Chondrocyte (in vitro differentiated cells): ENCODE measurements around the gene ADSL. TPM values are rescaled to one million over a fixed set of nuclear protein-coding genes. Genes with fewer than 3 reads are reported as not detected.

Source experiments
- DNase-seq: peaks from one replicate; pipeline ENCODE4 v3.0.0; 2021; ENCODE audit warnings: mixed read lengths, low spot score
- H3K27ac Mint-ChIP-seq: one replicate; pipeline ENCODE4 v1.8.0; 2021; ENCODE audit warnings: mild to moderate bottlenecking, moderate library complexity, mixed read lengths; ENCODE audit not compliant: unreplicated experiment
- H3K27me3 Mint-ChIP-seq: 2 replicates; pipeline ENCODE4 v1.8.0; 2021; ENCODE audit warnings: low read depth, mixed read lengths
- H3K36me3 Mint-ChIP-seq: 2 replicates; pipeline ENCODE4 v1.8.0; 2021; ENCODE audit warnings: low read depth, mixed read lengths
- H3K4me1 Mint-ChIP-seq: 2 replicates; pipeline ENCODE4 v1.8.0; 2021; ENCODE audit warnings: low read depth, mild to moderate bottlenecking, mixed read lengths
- H3K4me3 Mint-ChIP-seq: one replicate; pipeline ENCODE4 v1.8.0; 2021; ENCODE audit warnings: mild to moderate bottlenecking, moderate library complexity, mixed read lengths; ENCODE audit not compliant: unreplicated experiment
- H3K9me3 Mint-ChIP-seq: 2 replicates; pipeline ENCODE4 v1.8.0; 2021; ENCODE audit warnings: low read depth, mixed read lengths
- long read RNA-seq: library from polyadenylated mRNA; stranded (forward); transcript quantifications from one replicate; pipeline ENCODE4 v2.0.0, GENCODE V29; 2021
- total RNA-seq: library from RNA; stranded (reverse); gene quantifications from 3 replicates; pipeline ENCODE4 v1.2.1, GENCODE V29; 2021
- TF ChIP-seq, protein P1 (sequence below): fragments of 200-600 bp; sonication (generic); IDR thresholded peaks from 2 replicates; pipeline ENCODE4 v1.5.0; 2021; ENCODE audit warnings: antibody characterized with exemption, mild to moderate bottlenecking, moderate library complexity

The ADSL gene
- 56.3 to 62.2 TPM (median 58.1 TPM) in 3 replicates for total RNA-seq
- long read RNA-seq, full-length matches to known transcripts = 89 of 98 reads
- long read RNA-seq, partial matches to known transcripts = 0 of 98 reads
- long read RNA-seq, other reads (novel, unspliced or antisense) = 9 of 98 reads

DNA sequence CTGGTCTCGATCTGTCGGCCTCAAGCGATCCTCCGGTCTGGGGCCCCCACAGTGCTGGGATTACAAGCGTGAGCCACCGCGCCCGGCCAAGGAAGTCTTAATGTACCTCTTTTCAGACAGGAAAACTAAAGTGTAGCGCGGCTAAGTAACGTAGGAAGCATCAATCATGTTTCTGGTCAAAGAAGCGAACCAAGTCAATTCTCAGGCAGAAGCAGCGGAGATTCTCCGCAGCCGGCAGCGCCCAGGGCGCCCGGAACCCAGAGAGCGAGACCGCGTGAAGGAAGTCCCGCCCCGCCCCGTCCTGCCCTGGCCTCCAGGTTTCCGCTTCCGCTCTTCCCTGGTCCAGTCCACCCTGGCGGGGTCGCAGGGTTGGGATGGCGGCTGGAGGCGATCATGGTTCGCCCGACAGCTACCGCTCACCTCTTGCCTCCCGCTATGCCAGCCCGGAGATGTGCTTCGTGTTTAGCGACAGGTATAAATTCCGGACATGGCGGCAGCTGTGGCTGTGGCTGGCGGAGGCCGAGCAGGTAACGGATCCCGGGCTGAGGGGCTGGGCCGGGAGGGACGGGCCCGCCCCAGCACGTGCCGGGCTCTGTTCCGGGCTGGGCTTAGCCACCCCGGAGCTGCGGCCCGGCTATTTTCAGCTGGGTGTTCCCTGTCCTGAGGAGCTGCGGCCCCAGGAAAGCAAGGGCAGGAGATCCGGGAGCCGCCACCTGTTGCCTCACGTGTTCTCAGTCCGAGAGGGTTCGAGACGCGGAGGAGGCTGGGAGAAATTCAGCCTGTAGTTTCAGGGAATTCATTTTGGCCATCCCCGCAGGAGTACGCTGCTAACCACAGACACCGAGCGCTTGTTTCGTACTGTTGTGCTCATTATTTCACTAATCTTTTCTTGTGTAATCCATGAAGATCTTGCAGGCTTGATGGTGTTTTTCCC lies at the start of gene ADSL:
TSS of gene ADSL (plus strand) at position 316 of the 934 bp plus-strand sequence. CDS start at position 375, 59 bp downstream.
- Mint-ChIP-seq H3K4me1 (peaks cover 18% of the 10 kb centered on the region), H3K9me3 (no peaks in the 10 kb centered on the region), H3K27me3 (no peaks in the 10 kb centered on the region), H3K4me3 (peak within 1 kb of the TSS; percentile 93), H3K27ac (peak within 1 kb of the TSS; percentile 93), H3K36me3 (peaks cover 5% of the 10 kb centered on the region)
- TF ChIP-seq, protein P1, sequence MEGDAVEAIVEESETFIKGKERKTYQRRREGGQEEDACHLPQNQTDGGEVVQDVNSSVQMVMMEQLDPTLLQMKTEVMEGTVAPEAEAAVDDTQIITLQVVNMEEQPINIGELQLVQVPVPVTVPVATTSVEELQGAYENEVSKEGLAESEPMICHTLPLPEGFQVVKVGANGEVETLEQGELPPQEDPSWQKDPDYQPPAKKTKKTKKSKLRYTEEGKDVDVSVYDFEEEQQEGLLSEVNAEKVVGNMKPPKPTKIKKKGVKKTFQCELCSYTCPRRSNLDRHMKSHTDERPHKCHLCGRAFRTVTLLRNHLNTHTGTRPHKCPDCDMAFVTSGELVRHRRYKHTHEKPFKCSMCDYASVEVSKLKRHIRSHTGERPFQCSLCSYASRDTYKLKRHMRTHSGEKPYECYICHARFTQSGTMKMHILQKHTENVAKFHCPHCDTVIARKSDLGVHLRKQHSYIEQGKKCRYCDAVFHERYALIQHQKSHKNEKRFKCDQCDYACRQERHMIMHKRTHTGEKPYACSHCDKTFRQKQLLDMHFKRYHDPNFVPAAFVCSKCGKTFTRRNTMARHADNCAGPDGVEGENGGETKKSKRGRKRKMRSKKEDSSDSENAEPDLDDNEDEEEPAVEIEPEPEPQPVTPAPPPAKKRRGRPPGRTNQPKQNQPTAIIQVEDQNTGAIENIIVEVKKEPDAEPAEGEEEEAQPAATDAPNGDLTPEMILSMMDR = peak; percentile 36
- DNase-seq = peak; percentile 95

DNA sequence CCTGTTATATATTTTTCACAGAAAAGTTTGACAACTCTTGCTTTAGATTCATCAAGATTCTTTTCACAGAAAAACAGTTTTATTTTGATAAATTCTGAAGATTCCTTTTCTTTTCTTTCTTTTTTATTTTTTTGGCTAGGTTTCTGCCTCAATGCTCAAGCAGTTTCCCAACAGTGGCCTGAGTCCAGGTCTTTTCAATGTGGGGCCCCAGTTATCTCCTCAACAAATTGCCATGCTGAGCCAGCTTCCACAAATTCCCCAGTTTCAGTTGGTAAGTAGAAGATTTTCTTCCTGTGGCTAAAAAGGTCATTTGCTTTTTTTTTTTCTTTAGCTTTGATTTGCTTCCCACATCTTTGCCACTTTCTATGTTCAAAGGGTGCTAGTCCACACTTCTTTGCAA lies 46.0 kb upstream of the ADSL start:
- peaks cover 15% of the 10 kb centered on the region for H3K36me3 Mint-ChIP-seq

DNA sequence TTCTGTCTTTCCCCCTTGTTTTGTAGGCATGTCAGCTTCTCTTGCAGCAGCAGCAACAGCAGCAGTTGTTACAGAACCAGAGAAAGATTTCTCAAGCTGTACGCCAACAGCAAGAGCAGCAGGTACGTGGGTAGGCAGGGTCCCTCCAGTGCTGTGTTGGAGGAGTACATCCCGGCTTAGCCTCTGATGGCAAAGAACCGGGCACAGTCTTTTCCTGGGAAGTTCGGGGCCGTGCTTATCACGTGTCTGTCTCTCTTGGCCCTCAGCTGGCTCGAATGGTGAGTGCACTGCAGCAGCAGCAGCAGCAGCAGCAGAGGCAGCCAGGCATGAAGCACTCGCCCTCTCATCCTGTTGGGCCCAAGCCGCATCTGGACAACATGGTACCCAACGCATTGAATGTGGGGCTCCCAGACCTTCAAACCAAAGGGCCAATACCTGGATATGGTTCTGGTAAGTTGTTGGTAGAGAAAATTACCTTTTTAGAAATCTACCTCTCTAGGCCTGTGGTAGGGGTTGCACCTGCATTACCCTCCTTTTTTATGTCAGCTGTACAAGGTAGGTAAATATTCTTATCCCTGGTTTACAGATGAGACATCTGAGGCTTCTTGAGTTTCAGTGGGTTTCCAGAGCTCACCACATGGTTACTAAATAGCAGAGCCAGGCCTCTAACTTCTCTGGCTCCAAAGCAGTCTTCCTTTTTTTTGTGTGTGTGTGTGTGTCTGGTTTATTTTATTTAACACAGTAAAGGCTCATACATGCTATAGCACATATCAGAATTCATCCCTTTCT lies 45.2 kb upstream of the ADSL start:
- Mint-ChIP-seq H3K4me1 (peaks cover 7% of the 10 kb centered on the region), H3K4me3 (no peak overlapping the region), H3K9me3 (no peaks in the 10 kb centered on the region), H3K36me3 (peaks cover 15% of the 10 kb centered on the region), H3K27ac (no peak overlapping the region), H3K27me3 (no peaks in the 10 kb centered on the region)
- TF ChIP-seq, protein P1 = no peak
- no peak for DNase-seq

More for the DNA sequence above, 46.0 kb upstream of the ADSL start:
- Mint-ChIP-seq H3K9me3 (no peaks in the 10 kb centered on the region), H3K4me1 (peaks cover 7% of the 10 kb centered on the region), H3K4me3 (no peak overlapping the region), H3K27me3 (no peaks in the 10 kb centered on the region), H3K27ac (no peak overlapping the region)
- TF ChIP-seq, protein P1 = no peak
- no peak for DNase-seq

DNA sequence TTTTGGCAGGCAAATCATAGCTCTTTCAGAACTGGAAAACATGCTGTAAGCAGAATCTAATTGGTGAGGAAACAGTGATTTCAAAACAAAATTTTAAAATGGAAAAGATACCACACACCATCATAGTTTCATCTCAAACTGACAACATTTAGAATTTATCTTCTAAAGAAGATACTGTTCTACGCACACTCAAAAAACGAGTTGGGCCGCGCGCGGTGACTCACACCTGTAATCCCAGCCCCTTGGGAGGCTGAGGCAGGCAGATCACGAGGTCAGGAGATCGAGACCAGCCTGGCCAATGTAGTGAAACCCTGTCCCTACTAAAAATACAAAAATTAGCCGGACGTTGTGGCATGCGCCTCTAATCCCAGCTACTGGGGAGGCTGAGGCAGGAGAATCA lies 44.2 kb upstream of the ADSL start:
- Mint-ChIP-seq H3K9me3 (no peaks in the 10 kb centered on the region), H3K4me3 (no peak overlapping the region), H3K27ac (no peak overlapping the region), H3K4me1 (peaks cover 7% of the 10 kb centered on the region), H3K27me3 (no peaks in the 10 kb centered on the region), H3K36me3 (peaks cover 12% of the 10 kb centered on the region)
- no peak for DNase-seq
- TF ChIP-seq, protein P1 = no peak

DNA sequence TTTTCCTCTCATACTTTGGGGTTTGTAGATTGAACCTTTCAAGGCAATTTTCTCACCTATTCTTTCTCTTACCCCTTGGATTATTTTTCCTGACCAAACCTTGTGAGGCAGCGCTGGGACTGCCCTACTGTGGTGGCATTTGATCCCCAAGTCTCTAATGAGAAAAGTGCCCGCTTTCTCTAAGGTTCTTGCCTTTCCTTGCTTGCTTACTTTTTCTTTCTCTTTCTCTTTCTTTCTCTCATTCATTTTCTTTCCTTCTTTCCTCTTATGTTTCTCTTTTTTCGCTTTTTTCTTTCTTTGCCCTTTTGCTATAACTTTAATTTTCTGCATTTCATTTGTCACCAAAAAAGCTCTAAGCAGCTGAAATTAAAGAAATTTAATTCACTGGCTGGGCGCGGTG lies 40.7 kb upstream of the ADSL start:
- no peak for DNase-seq
- no peaks in the 10 kb centered on the region for H3K27me3 Mint-ChIP-seq
- TF ChIP-seq, protein P1 = no peak
- no peak overlapping the region for H3K4me3 Mint-ChIP-seq
- H3K4me1 Mint-ChIP-seq = peaks cover 12% of the 10 kb centered on the region
- H3K9me3 Mint-ChIP-seq = no peaks in the 10 kb centered on the region
- H3K27ac Mint-ChIP-seq = no peak overlapping the region
- H3K36me3 Mint-ChIP-seq = peaks cover 18% of the 10 kb centered on the region
